T-helper 1 cell (primary cell): ENCODE data around the gene TRIM59.

ENCODE experiments used
- DNase-seq, 5 donors: peaks; one replicate each; pipeline ENCODE4 v3.0.0-alpha.2; 2012 to 2020

TRIM59 gene

DNA sequence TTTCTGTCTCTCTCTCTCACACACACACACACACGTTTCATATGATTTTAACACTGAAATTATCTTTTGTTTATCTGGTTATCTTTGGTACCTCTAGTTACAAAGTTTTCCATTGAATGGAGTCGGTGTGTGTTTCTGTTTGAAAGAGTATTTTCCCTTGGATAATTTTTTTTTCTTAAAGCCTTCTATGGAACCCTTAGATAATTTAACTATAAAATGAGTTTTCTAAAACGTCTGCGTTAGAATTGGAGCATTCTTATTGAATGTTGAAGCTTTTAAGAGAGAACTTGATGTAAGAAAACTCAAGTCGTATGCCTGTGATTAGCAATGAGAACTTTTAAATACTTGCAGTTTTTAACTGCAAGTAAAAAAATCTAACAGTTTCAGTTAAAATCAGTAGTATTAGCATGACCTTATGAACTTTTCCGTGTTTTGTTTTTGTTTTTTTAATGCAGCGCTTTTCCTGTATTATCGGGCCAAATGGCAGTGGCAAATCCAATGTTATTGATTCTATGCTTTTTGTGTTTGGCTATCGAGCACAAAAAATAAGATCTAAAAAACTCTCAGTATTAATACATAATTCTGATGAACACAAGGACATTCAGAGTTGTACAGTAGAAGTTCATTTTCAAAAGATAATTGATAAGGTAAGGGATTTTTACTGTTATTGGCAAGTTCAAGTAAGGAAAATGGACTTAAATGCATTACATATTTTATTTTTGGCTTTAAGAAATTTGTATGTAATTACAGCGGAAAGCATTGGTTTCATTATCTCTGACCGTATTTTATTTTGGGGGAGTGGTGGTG lies 47.2 kb downstream of the TRIM59 start:
- no peak for DNase-seq

DNA sequence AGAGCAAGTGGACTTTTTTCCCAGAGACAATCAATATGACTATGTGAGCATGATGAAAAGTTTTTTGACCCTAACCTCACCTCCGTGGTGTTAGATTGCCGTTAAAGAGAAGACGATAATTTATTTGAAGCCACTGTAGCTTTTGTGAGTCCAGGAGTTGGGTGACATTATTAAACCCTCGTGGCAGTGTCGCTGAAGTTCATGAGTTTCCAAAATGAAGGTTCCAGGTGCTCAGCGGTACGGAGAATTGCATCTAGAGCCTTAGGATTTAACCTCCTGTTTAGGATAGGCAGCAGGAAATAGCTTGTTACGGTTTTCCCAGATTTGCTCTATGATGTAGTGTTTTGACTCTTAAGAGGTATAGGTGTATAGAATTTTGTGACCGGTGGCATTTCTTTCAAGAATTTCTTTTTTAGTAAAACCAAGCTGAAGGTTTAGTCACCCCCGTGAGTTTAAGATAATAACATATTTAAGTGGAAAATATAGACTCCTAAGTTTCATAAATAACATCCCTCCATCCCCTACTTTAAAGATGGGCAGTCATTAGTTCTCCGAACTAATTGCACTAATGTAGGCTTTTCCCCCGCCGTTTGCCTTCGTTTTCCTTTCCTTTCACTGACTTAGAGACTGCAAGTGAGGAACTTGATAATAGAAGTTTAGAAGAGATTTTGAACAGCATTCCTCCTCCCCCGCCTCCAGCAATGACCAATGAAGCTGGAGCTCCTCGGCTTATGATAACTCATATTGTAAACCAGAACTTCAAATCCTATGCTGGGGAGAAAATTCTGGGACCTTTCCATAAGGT lies 48.1 kb downstream of the TRIM59 start:
- peak in 1 of 5 donors; percentile 16 for DNase-seq

DNA sequence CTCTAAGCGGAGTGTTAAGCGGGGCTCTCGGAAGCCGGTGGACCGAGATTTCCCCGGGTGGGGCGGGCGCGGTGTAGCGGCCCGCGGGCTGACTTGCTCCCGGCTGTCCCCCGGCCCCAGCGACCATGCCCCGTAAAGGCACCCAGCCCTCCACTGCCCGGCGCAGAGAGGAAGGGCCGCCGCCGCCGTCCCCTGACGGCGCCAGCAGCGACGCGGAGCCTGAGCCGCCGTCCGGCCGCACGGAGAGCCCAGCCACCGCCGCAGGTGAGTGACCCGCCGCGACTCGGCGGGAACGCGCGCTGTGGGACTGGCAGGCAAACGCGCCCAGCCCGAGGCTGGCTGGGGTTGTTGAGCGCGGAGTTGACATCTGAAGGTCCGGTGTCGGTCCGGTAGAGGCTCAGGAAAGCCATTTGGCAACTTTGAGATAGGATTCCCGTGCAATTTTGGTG lies 48.9 kb downstream of the TRIM59 start:
- DNase-seq: peak in 2 of 5 donors; percentile 7 to 11

DNA sequence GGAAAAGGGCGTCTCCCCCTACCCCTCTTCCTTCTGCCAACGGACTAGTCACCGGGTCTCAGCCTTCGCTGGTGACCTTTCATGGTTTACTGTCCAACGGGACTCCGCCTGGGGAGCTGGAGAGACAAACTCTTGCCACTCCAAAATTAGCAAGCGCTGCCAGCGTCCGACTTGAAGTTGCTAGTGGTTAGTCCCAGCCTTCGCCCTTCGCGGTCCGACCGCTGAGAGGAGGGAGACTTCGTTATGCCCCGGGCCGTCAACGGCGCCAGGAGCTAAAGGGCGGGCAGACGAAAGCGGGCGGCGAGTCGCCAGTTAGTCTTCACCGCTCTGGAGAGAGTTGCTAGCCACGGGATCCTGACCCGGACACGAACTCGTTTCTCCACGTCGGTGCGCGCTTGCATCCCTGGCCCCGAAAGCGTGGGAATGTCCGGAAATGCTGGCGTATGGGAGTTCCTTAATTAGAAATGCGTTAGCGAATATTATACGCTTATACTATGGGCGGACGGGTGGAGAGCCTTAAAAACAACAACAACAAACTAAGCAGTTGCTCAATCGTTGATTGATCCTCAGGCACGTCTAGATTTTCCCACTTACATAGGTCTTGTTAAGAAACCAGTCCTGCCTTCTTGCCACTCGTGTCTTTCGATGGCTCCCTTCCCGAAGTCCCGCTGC lies 49.4 kb downstream of the TRIM59 start:
- peak; percentile 13 to 60 (median 23) for DNase-seq

DNA sequence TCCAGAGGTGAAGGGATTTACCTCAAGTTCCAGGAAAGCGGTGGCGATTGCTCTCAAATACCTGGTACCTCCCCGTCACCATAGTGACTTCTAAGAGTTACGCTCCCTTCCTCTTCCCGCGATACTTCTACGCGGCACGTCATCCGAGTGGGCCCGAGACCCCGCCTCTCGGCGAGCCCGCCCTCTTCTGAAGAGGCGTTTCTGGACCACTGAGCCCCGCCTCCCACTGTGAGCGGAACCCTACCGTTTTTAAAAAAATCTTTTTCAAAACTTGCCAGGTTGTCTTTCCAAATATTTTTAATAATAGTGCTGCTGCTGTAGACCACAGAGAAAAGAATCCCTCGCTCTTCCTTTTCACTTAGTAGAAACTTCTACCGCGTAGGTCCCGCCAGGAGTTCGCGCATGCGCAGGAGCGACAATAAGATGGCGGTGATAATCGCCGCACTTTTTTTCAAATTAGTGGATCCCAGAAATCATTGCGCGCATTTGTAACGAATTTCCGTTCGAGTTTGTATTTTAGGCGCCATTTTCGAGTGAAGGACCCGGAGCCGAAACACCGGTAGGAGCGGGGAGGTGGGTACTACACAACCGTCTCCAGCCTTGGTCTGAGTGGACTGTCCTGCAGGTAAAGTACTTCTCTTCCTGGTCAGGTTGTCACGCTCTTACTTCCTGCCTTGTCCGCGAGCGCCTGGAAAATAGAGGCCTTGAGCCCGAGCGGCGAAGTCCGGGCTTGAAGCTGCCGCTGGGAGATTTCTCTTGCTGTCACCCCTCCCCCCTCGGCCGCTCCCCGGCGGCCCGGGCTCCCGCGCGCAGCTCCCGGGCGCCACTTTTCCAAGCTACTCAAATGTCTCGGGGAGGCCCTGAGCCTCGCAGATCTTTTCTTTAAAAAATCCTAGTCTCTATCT lies 50.2 kb downstream of the TRIM59 start, which contains the start of the genes IFT80 and SMC4:
Gene IFT80, minus strand, starts transcription at position 101 of the 905 bp plus-strand sequence. CDS start 14,625 bp downstream, outside the sequence.
Gene SMC4, plus strand, starts transcription at position 526 of the 905 bp plus-strand sequence. CDS start 1,177 bp downstream, outside the sequence.
- DNase-seq: peak; percentile 92 to 97 (median 93)

DNA sequence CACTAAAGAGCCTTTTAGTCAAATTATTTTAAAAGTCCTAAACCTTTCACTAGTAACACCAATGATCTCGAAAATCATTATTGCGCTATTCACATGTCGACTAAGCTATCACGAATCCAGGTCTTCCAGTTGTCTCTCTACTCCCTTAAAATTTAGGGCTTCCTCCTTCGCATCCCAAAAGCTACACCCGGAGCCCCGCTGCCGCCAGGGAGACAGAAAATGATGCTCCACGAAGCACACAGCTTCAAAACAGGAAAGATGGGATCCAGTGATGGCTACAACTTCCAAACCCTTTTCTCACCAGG lies 50.8 kb downstream of the TRIM59 start:
- no peak for DNase-seq

DNA sequence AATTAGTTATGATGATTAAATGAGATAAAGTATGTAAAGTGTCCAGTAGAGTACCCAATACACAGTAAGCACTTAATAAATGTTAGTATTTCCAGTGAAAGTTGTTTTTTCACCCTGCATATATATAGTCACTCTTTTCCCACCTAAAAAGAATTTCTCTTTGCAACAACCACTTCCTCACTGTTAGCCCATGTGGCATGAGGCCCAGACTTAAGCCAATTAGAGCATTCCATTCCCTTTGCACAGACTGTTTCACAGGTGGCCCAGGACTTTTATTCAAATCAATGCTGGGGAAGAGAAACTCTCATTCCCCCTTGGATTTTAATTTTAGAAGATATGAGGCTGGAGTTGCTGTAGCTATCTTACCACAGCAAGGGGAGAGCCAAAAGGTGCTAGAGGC lies 54.3 kb downstream of the TRIM59 start:
- DNase-seq: no peak

DNA sequence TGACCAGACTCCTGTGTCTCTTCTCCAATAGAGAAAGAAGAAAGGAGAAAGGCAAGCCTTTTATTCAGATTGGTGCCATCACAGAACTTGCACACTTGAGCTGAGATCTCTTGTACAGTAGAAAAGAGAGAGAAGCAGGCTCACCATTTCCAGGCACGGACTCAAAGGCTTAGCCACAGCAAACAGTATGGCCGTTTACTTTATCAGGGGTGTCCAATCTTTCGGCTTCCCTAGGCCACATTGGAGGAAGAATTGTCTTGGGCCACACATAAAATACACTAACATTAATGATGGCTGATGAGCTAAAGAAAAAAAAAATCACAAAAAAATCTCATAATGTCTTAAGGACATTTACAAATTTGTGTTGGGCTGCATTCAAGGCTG lies 55.6 kb downstream of the TRIM59 start:
- no peak for DNase-seq

DNA sequence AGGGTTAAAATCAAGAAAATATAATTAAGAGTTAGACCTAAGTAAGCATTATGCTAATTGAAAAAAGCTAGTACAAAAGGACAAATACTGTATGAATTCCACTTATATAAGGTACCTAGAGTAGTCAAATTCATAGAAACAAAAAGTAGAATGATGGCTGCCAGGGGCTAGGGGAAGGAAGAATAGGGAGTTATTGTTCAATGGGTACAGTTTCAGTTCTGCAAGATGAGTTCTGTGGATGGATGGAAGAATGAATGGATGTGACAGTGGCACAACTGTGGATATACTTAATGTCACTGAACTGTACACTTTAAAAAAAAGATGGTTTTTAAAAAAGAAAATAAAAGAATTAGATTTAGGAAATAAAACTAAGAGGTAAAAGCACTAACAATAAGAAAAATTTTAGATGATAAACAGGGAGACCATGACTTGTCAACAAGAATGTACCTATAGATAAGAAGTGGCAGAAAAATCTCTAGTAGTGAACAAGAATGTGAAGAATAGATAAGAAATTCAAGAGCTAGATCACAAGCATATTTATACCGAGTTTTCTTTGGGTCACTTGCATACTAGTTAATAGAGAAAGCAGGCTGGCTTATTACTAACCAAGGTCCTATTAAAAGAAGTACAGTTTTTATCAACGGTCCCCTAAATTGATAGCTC lies 56.1 kb downstream of the TRIM59 start:
- DNase-seq: no peak

DNA sequence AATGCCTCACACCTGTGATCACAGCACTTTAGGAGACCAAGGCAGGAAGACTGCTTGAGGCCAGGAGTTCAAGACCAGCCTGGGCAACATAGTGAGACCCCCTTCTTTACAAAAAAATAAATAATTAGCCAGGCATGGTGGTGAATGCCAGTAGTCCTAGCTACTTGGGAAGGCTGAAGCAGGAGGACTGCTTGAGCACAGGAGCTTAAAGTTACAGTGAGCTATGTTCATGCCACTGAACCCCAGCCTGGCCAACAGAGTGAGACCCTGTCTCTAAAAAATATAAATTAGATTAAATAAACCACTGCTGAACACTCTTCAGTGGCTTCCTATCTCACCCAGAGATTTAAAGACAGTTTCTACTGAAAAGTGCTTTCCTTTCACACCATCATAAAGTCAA lies 56.8 kb downstream of the TRIM59 start:
- no peak for DNase-seq

DNA sequence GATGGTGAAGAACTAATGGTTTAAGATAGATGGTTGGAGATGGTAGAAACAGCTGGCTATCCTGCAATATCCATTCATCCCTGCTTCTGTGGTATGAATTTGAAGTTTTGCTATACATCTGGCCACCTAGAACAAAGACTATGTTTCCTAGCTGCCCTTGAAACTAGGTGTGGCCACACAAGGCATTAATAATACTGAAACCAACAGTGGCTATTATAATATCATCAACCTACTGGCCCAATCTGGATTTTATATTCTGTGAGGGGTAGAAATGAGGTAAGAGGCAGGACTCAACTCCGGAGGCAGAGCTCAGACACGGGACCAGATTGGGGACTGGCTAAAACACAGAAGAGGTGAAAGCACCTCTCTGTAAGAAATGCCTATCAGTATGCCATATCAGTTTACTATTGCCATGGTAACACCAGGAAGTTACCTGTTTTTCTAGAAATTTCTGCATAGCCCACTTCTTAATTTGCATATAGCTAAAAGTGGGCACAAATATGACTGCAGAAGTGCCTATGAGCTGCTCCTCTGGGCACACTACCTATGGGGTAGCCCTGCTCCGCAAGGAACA lies 58.9 kb downstream of the TRIM59 start:
- no peak for DNase-seq
